Tibial artery (tissue), 4 donors: ENCODE measurements around the gene CARD10.

Experiments used
- DNase-seq, 2 donors: peaks; one replicate each; pipeline ENCODE4 v3.0.0-alpha.2; 2019
- H3K27ac ChIP-seq, 2 donors: fragments of 200-600 bp; sonication (generic) in 1 of 2; 1 replicate in 1 of 2; 2 replicates in 1 of 2; pipeline ENCODE4 v1.5.1; 2018 to 2019; ENCODE audit warnings: mild to moderate bottlenecking in 1 of 2
- H3K27me3 ChIP-seq, 2 donors: fragments of 200-600 bp; sonication (generic) in 1 of 2; one replicate each; pipeline versions ENCODE4 v1.5.1 to v1.6.0; 2016 to 2019
- H3K36me3 ChIP-seq, 3 donors: fragments of 200-600 bp; sonication (generic) in 2 of 3; one replicate each; pipeline ENCODE4 v1.5.1; 2016 to 2019; ENCODE audit warnings: mild to moderate bottlenecking in 2 of 3
- H3K4me1 ChIP-seq, 4 donors: fragments of 200-600 bp; sonication (generic) in 2 of 4; 1 replicate in 3 of 4; 2 replicates in 1 of 4; pipeline ENCODE4 v1.5.1; 2016 to 2019
- H3K4me3 ChIP-seq, 2 donors: fragments of 200-600 bp; sonication (generic) in 1 of 2; 1 replicate in 1 of 2; 2 replicates in 1 of 2; pipeline ENCODE4 v1.5.1; 2018 to 2019; ENCODE audit warnings: mild to moderate bottlenecking in 2 of 2
- H3K9me3 ChIP-seq, 3 donors: fragments of 200-600 bp; sonication (generic) in 1 of 3; one replicate each; pipeline ENCODE4 v1.5.1; 2016 to 2019
- CTCF ChIP-seq, 2 experiments: fragments of 200-600 bp in 1 of 2; fragments of 450-650 bp in 1 of 2; IDR thresholded peaks; one replicate each; pipeline ENCODE4 v1.5.1; 2017 to 2019; ENCODE audit warnings: antibody characterized with exemption in 2 of 2, mild to moderate bottlenecking in 1 of 2, moderate library complexity in 1 of 2
- intact Hi-C: fragments of 100-400 bp; cut with DNase I; formaldehyde crosslinking; loops from one replicate; pipeline ENCODE4 v1.15.0; 2023; ENCODE audit warnings: low total_unique reads

CARD10 gene

GRCh38 chr22:37520776-37521191 lies 1.6 kb upstream of the CARD10 start:
- no peak for TF ChIP-seq CTCF (IDR thresholded peaks at IDR 0.05)
- H3K4me1 ChIP-seq: peaks cover 0 to 22% (median 14%) of the 10 kb centered on the region in 4 donors
- peaks cover 0 to 72% of the 10 kb centered on the region in 2 donors for H3K27me3 ChIP-seq
- DNase-seq: no peak
- no peaks in the 10 kb centered on the region for H3K9me3 ChIP-seq
- no peak overlapping the region for H3K27ac ChIP-seq
- no peaks in the 10 kb centered on the region for H3K36me3 ChIP-seq
- H3K4me3 ChIP-seq: no peak overlapping the region
- intact Hi-C loops: no loop called here

- Histone ChIP-seq H3K27ac (no peak overlapping the region), H3K9me3 (no peaks in the 10 kb centered on the region), H3K27me3 (peaks cover 0 to 56% of the 10 kb centered on the region in 2 donors), H3K36me3 (no peaks in the 10 kb centered on the region), H3K4me1 (peaks cover 0 to 14% (median 11%) of the 10 kb centered on the region in 4 donors), H3K4me3 (peak overlapping the region; percentile 42 to 49)
- intact Hi-C loops: no loop called here
- no peak for TF ChIP-seq CTCF (IDR thresholded peaks at IDR 0.05)
- no peak for DNase-seq
Measured at GRCh38 chr22:37518509-37519267, 527 bp downstream of the CARD10 start.

GRCh38 chr22:37517826-37518450 lies 1.3 kb downstream of the CARD10 start:
- DNase-seq: no peak
- H3K27ac ChIP-seq: no peak overlapping the region
- peaks cover 0 to 14% (median 11%) of the 10 kb centered on the region in 4 donors for H3K4me1 ChIP-seq
- no peaks in the 10 kb centered on the region for H3K9me3 ChIP-seq
- H3K4me3 ChIP-seq: peak overlapping the region in 1 of 2 donors; percentile 49
- no peak for TF ChIP-seq CTCF (IDR thresholded peaks at IDR 0.05)
- H3K36me3 ChIP-seq: no peaks in the 10 kb centered on the region
- peaks cover 0 to 50% of the 10 kb centered on the region in 2 donors for H3K27me3 ChIP-seq
- intact Hi-C loops: no loop called here

GRCh38 chr22:37516456-37516855 lies 2.8 kb downstream of the CARD10 start:
- no peak for TF ChIP-seq CTCF (IDR thresholded peaks at IDR 0.05)
- H3K4me1 ChIP-seq: peaks cover 0 to 27% (median 11%) of the 10 kb centered on the region in 4 donors
- H3K4me3 ChIP-seq: no peak overlapping the region
- peaks cover 0 to 41% of the 10 kb centered on the region in 2 donors for H3K27me3 ChIP-seq
- no peak for DNase-seq
- intact Hi-C loops: no loop called here
- H3K36me3 ChIP-seq: no peaks in the 10 kb centered on the region
- H3K9me3 ChIP-seq: no peaks in the 10 kb centered on the region
- no peak overlapping the region for H3K27ac ChIP-seq

GRCh38 chr22:37515901-37516300 lies 3.3 kb downstream of the CARD10 start:
- peaks cover 0 to 27% (median 11%) of the 10 kb centered on the region in 4 donors for H3K4me1 ChIP-seq
- no peaks in the 10 kb centered on the region for H3K36me3 ChIP-seq
- H3K9me3 ChIP-seq: no peaks in the 10 kb centered on the region
- H3K27me3 ChIP-seq: peaks cover 0 to 36% of the 10 kb centered on the region in 2 donors
- no peak overlapping the region for H3K4me3 ChIP-seq
- DNase-seq: no peak
- H3K27ac ChIP-seq: no peak overlapping the region
- TF ChIP-seq CTCF (IDR thresholded peaks at IDR 0.05): no peak
- intact Hi-C loops: no loop called here
